ENCODE data around the gene CSNK2A1. TPM values are rescaled to one million over a fixed set of nuclear protein-coding genes. Genes with fewer than 3 reads are reported as not detected.

The CSNK2A1 gene
- total RNA-seq, 1 experiment from 2014 or later = 110 TPM

GRCh38 chr20:574297-574942, 30.8 kb upstream of the CSNK2A1 start:
- H3K36me3 Mint-ChIP-seq (ENCODE audit: insufficient read depth, unreplicated experiment) = no peaks in the 10 kb centered on the region
- H3K27ac Mint-ChIP-seq (ENCODE audit: unreplicated experiment) = no peak overlapping the region
- TF ChIP-seq CTCF (IDR thresholded peaks at IDR 0.05; ENCODE audit: unreplicated experiment) = no peak
- H3K4me1 Mint-ChIP-seq (ENCODE audit: low read depth, unreplicated experiment) = peaks cover 20% of the 10 kb centered on the region
- CTCF ChIA-PET = interaction anchor here (1.0 to 1.1 kb wide), 2 partner anchors 59 to 71 kb away, joined by 3 read pairs; no protein-coding TSS in a partner anchor
- no TSS peak for BruUV-seq (replicated peaks)
- peaks cover 33% of the 10 kb centered on the region for H3K27me3 Mint-ChIP-seq (ENCODE audit: unreplicated experiment)
- intact Hi-C loops (cut with micrococcal nuclease; ENCODE audit: unreplicated experiment) = no loop called here
- DNase-seq = no peak
- H3K4me3 Mint-ChIP-seq (ENCODE audit: low read depth, unreplicated experiment) = no peak overlapping the region
- H3K9me3 Mint-ChIP-seq (ENCODE audit: low read depth, unreplicated experiment) = no peaks in the 10 kb centered on the region

- Mint-ChIP-seq H3K27ac (ENCODE audit: unreplicated experiment) (no peak overlapping the region), H3K36me3 (ENCODE audit: insufficient read depth, unreplicated experiment) (no peaks in the 10 kb centered on the region), H3K9me3 (ENCODE audit: low read depth, unreplicated experiment) (no peaks in the 10 kb centered on the region), H3K4me1 (ENCODE audit: low read depth, unreplicated experiment) (peaks cover 20% of the 10 kb centered on the region), H3K27me3 (ENCODE audit: unreplicated experiment) (peaks cover 33% of the 10 kb centered on the region), H3K4me3 (ENCODE audit: low read depth, unreplicated experiment) (no peak overlapping the region)
- DNase-seq = no peak
- no TSS peak for BruUV-seq (replicated peaks)
- CTCF ChIA-PET = interaction anchor here (1.0 to 1.1 kb wide), 2 partner anchors 60 to 72 kb away, joined by 3 read pairs; no protein-coding TSS in a partner anchor
- TF ChIP-seq CTCF (IDR thresholded peaks at IDR 0.05; ENCODE audit: unreplicated experiment) = no peak
- intact Hi-C loops (cut with micrococcal nuclease; ENCODE audit: unreplicated experiment) = no loop called here
These were observed 30.1 kb upstream of the CSNK2A1 start for GRCh38 chr20:573414-574296.

GRCh38 chr20:572727-573126, 29.1 kb upstream of the CSNK2A1 start:
- H3K9me3 Mint-ChIP-seq (ENCODE audit: low read depth, unreplicated experiment) = no peaks in the 10 kb centered on the region
- no peak overlapping the region for H3K4me3 Mint-ChIP-seq (ENCODE audit: low read depth, unreplicated experiment)
- no peak overlapping the region for H3K27ac Mint-ChIP-seq (ENCODE audit: unreplicated experiment)

More at GRCh38 chr20:572727-573126, 29.1 kb upstream of the CSNK2A1 start:
- DNase-seq = no peak
- CTCF ChIA-PET = no interaction called here
- BruUV-seq (replicated peaks) = no TSS peak
- Mint-ChIP-seq H3K27me3 (ENCODE audit: unreplicated experiment) (peaks cover 35% of the 10 kb centered on the region), H3K36me3 (ENCODE audit: insufficient read depth, unreplicated experiment) (no peaks in the 10 kb centered on the region), H3K4me1 (ENCODE audit: low read depth, unreplicated experiment) (peaks cover 20% of the 10 kb centered on the region)
- TF ChIP-seq CTCF (IDR thresholded peaks at IDR 0.05; ENCODE audit: unreplicated experiment) = no peak
- intact Hi-C loops (cut with micrococcal nuclease; ENCODE audit: unreplicated experiment) = no loop called here

Data from Calu3 (cell line).